Measurements from ENCODE around the gene RAB6B. TPM values are rescaled to one million over a fixed set of nuclear protein-coding genes. Genes with fewer than 3 reads are reported as not detected.

The RAB6B gene
- total RNA-seq, 1 experiment from 2014 or later = 5.2 TPM

DNA sequence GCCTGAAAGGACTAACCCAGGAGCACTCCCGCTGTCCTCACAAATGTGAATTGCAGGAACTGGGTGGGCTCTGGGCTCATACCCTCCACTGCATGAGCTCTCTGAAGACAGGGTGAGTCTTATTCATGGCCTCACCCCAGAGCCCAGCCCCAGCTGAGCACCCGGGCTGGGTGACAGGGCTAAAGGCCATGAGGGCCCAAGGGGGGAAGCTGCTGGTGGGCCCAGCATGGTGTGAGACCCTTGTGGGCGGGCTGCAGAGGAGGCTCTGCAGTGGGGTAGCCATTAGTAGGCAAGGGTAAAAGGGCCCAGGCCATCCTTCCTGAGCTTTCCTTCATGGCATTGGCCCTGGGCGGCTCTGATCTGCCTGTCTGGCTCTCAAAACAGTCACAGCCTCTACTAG, 59.7 kb downstream of the RAB6B start:
- DNase-seq (ENCODE audit: low read depth, low spot score) = no peak
- in situ Hi-C loops (cut with HindIII; ENCODE audit: low pct_unique_long_range_greater_than_20kb, low sequenced_read_pairs) = no loop called here

- DNase-seq (ENCODE audit: low read depth, low spot score) = no peak
- in situ Hi-C loops (cut with HindIII; ENCODE audit: low pct_unique_long_range_greater_than_20kb, low sequenced_read_pairs) = no loop called here
Observed at GRCh38 chr3:133835418-133835743, 60.3 kb downstream of the RAB6B start.

DNA sequence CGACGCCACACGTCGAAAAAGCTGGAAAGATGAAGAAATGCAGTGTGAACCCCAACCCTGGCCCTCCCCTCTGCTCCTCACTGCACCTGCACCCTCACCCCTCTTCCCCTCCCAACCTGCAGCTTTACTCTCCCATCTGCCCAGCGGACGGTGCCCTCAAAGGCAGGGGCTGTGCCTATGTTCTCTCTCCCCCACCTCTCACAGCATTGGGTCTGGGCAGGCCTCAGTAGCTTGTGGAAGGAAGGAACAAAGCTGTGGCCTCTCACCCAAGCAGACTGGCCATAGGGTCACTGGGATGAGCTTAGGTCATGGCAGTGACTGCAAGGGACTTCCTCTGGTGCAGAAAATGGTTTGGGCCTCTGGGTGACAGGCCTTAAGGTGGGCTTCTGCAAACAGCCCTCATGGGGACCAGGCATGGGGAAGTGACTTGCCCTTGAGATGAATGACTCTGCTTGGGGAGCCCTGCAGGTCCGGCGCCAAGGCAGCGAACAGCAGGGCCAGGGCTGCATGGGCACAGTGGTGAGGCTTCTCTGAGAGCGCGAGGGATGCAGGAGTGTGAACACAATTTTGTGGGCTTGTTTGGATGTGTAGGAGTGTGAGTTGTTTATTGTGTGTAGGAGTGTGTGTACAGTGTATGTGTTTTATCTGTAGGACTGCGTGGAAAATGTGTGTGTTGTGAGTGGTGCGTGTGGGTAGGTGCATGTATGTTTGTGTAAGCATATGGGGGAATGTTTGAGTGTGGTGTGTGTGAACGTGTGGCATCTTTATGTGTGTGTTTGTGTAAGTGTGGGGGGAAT, 60.9 kb downstream of the RAB6B start:
- in situ Hi-C loops (cut with HindIII; ENCODE audit: low pct_unique_long_range_greater_than_20kb, low sequenced_read_pairs) = no loop called here
- no peak for DNase-seq (ENCODE audit: low read depth, low spot score)

- DNase-seq (ENCODE audit: low read depth, low spot score) = no peak
- in situ Hi-C loops (cut with HindIII; ENCODE audit: low pct_unique_long_range_greater_than_20kb, low sequenced_read_pairs) = no loop called here
Observed at GRCh38 chr3:133833880-133834620, 61.6 kb downstream of the RAB6B start.

- no peak for DNase-seq (ENCODE audit: low read depth, low spot score)
- in situ Hi-C loops (cut with HindIII; ENCODE audit: low pct_unique_long_range_greater_than_20kb, low sequenced_read_pairs) = no loop called here
Observed at GRCh38 chr3:133833267-133833666, 62.4 kb downstream of the RAB6B start.

DNA sequence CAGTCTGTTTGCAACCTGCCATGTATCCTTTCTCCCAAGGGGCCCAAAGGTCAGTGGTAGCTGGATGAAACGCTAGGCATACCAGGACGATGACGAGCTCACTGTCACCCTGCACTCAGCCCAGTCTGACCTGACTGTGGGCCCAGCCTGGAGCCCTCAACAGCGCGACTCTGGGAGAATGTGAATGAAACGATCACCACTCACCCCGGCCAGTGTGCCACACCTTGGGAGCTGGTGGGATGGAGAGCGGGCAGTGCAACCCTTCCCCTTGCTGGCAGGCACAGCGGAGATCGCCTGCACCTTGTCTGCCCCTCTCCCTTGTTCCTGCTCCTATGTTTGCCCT, 62.9 kb downstream of the RAB6B start:
- DNase-seq (ENCODE audit: low read depth, low spot score) = no peak
- in situ Hi-C loops (cut with HindIII; ENCODE audit: low pct_unique_long_range_greater_than_20kb, low sequenced_read_pairs) = no loop called here

DNA sequence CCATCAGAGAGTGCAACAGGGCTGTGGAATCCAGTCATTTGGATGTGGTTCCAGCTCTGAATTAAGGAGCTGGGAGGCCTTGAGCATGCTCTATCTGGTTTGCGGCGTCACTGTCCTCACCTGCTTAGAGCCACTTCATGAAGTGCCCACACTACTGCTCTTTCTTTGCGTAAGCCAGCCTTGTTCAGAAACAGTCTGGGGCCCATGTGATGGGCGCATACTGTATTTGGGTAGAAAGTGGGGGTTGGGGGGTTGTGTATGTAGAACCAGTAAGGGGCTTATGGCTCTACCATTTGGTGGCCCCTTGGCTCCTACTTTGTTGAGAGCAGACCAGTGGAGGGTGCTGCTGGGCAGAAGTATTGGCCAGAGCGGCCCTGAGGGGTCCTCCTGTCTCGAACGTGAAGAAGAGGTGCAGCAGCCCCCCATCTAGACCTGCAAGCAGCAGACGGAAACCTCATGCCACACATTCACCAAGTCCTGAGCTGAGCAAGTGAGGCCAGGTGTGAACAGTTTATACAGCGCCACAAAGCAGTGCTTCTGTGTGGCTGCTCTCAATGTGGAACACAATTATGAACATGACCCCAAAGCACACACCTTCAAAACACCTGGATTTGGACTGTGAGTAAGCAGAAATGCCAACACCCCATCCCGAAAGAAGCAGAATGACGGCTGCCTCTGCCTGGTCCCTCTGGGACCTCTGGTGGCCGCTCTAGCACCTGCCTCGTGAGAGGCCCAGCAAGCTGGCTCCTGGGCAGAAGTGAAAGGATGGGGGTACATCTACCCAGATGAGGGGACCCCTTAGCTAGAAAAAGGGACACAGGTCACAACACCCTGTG, 63.5 kb downstream of the RAB6B start:
- DNase-seq (ENCODE audit: low read depth, low spot score) = no peak
- in situ Hi-C loops (cut with HindIII; ENCODE audit: low pct_unique_long_range_greater_than_20kb, low sequenced_read_pairs) = no loop called here

- DNase-seq (ENCODE audit: low read depth, low spot score) = no peak
Observed at GRCh38 chr3:133830071-133830470, 65.6 kb downstream of the RAB6B start.

DNA sequence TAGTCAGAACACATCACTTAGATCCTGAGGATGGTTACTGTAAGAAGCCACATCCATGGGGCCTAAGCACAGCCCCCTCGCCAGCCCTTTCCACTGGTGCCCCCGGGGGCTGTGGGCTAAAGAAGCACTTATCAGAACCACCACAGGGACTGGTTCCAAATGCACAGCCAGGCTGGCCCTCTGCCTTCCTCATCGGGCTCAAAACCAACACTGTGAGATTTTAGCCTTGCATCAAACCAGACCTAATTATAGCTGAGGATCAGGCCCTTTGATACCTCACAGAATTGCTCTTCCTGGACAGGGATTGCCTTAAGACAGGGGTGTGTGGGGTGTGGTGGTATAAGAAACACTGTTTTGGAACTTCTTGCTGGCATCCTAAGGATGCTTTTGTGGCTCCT, 66.4 kb downstream of the RAB6B start:
- in situ Hi-C loops (cut with HindIII; ENCODE audit: low pct_unique_long_range_greater_than_20kb, low sequenced_read_pairs) = loop anchor here (10.0 kb wide), 1 partner anchor 85 kb away; no protein-coding TSS in a partner anchor

More at GRCh38 chr3:133830071-133830470, 65.6 kb downstream of the RAB6B start:
- in situ Hi-C loops (cut with HindIII; ENCODE audit: low pct_unique_long_range_greater_than_20kb, low sequenced_read_pairs) = no loop called here

DNA sequence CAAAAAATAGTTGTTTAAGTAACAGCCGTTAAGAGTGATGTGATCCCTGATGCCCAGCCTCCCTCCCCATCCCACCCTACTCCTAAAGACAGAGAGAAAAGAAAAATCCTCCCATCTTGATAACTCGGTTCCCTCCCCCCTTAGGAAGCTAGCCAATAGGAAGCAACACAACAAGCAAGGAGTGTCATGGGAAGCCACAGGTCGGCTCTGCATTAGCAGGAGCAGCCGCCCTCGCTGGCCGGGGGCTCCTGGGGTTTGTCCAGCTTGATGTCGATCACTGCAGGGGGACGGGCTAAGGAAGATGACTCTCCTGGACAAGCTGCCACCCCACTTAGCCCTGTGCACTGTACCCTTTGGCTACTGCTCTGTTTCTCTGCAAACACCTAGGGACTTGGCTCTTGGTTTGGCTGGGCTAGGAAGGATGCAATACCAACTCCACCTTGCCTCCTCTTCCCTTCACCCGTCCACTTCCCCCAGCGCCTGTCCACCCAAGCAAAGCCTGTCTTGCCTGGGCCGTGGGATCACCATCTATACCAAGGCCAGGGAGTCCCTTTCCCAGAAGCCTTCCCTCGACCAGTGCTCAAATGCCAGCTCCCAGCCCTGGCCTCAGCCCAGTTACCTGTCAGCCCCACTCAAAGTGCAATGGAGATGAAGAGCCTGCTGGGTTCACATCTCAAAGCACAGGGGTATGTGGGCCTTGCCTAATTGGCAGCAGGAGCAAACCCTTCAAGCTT, 66.9 kb downstream of the RAB6B start:
- in situ Hi-C loops (cut with HindIII; ENCODE audit: low pct_unique_long_range_greater_than_20kb, low sequenced_read_pairs) = loop anchor here (10.0 kb wide), 1 partner anchor 86 kb away; no protein-coding TSS in a partner anchor
- no peak for DNase-seq (ENCODE audit: low read depth, low spot score)

More for the DNA sequence above, 66.4 kb downstream of the RAB6B start:
- no peak for DNase-seq (ENCODE audit: low read depth, low spot score)

DNA sequence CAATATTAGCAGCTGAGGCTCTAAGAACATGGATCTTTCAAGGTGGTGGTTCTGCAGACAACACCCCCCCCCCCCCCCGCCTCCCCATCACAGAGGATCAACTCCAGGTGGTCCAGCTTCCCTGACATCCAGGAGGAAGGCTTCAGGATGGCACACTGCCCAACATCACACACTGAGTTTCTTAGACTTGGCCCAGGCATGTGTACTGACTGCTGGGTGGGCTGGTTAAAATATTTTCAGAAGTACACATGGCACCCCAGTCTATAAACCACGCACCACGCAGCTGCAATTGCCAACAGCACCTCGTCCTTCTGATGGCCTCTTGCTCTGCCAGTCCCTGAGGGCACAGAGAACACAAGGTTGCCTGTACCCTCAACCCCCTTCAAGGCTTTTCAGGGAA, 68.0 kb downstream of the RAB6B start:
- in situ Hi-C loops (cut with HindIII; ENCODE audit: low pct_unique_long_range_greater_than_20kb, low sequenced_read_pairs) = loop anchor here (10.0 kb wide), 1 partner anchor 87 kb away; no protein-coding TSS in a partner anchor
- DNase-seq (ENCODE audit: low read depth, low spot score) = no peak

DNA sequence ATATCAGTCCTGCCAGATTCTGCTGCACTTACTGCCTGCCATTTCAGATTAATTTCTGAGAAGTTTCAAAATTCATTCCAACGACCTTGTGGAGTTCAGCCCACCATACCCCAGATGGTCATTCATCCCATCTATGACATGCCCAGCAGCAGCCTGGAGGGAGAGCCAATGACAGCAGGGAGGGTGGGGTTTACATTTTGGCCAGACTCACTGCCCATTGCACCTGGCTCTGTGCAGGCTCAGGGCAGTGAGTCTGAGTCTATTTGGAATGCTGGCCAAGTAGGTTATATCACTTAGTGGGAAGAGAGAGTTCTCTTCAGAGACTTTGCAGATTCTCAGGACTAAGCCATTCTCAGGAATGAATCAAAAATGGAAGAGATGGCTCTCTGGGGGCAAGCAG, 68.5 kb downstream of the RAB6B start:
- no peak for DNase-seq (ENCODE audit: low read depth, low spot score)
- in situ Hi-C loops (cut with HindIII; ENCODE audit: low pct_unique_long_range_greater_than_20kb, low sequenced_read_pairs) = loop anchor here (10.0 kb wide), 1 partner anchor 88 kb away; no protein-coding TSS in a partner anchor

DNA sequence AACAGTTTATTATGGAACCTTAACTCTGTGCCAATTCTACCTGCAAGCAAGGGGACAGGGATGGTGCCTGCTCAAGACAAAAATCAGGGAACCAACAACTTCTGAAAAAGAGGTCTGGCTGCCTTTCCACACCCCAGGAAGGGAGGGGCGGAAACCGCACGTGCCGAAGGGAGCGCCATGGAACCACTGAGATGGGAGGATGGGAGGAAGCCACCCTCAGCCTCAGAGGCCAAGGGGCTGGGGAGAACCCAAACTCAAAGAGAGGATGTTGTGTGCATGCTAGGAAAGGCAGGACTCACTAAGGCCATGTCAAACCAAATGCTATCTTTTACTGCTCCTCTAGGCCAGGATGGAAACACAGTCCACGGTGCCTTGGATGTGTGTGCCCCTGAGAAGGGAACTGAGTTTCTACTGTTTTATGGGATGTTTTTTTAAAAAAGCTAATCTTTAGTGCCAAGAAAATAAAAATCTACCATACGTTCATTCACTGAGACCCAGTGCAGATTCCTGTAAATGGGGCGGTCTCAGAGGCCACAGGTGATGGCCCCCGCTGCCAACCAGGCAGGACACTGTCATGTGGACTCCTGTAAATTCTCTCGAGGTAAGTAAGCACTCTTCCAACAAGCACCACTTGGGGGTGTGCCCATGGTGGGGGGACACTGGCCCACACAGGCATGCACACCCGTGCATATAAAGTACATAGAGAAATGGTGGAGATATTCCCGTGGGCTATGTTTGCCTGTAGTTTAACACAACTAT, 69.5 kb downstream of the RAB6B start:
- in situ Hi-C loops (cut with HindIII; ENCODE audit: low pct_unique_long_range_greater_than_20kb, low sequenced_read_pairs) = loop anchor here (10.0 kb wide), 1 partner anchor 89 kb away; no protein-coding TSS in a partner anchor
- DNase-seq (ENCODE audit: low read depth, low spot score) = no peak

- DNase-seq (ENCODE audit: low read depth, low spot score) = no peak
- in situ Hi-C loops (cut with HindIII; ENCODE audit: low pct_unique_long_range_greater_than_20kb, low sequenced_read_pairs) = loop anchor here (10.0 kb wide), 1 partner anchor 90 kb away; no protein-coding TSS in a partner anchor
Observed at GRCh38 chr3:133824961-133825485, 70.7 kb downstream of the RAB6B start.

- DNase-seq (ENCODE audit: low read depth, low spot score) = peak; percentile 59
- in situ Hi-C loops (cut with HindIII; ENCODE audit: low pct_unique_long_range_greater_than_20kb, low sequenced_read_pairs) = loop anchor here (10.0 kb wide), 1 partner anchor 93 kb away; no protein-coding TSS in a partner anchor
Observed at GRCh38 chr3:133821767-133822638, 73.7 kb downstream of the RAB6B start.
